ENCODE data around the gene IGSF21.

DNA sequence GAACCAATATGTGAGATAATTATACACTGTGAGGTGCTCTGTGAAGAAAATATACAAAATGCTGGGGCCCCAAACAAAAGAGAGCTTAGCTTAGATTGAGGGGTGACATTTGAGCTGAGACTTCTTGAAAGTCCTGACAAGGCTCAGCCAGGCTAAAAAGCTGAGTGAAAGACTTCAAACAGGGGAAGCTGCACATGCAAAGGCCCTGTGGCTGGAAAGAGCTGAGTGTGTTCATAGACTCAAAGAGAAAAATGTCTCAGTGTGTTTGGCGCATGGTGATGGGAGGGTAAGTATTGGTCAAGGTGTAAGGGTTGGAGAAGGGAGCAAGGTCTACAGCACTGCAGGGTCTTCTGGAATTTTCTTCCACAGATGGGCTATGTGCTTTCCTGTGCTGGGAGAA lies 245.9 kb downstream of the IGSF21 start:
- TF ChIP-seq EP300 (IDR thresholded peaks at IDR 0.05; ENCODE audit: borderline replicate concordance in 1 of 2, control insufficient read depth in 1 of 2, low read depth in 2 of 2, low read length in 2 of 2) (no peak), MTA3 (IDR thresholded peaks at IDR 0.05; ENCODE audit: borderline replicate concordance, low read length) (no peak), IKZF1 (conservative IDR thresholded peaks at IDR 0.05) (no peak), RBBP5 (conservative IDR thresholded peaks at IDR 0.05) (no peak)

Data from GM12878 (cell line).